COR-L47 (cell line): ENCODE data around the gene GTF2H4.
"Not testable (repeated sequence)": the region's sequence is repeated elsewhere in the genome, so short reads cannot be mapped to it uniquely, and the experiment has no call there.

Experiments used
- DNase-seq: peaks from one replicate; lab custom pipeline; 2025; lab: John Stamatoyannopoulos, UW

The GTF2H4 gene

DNA sequence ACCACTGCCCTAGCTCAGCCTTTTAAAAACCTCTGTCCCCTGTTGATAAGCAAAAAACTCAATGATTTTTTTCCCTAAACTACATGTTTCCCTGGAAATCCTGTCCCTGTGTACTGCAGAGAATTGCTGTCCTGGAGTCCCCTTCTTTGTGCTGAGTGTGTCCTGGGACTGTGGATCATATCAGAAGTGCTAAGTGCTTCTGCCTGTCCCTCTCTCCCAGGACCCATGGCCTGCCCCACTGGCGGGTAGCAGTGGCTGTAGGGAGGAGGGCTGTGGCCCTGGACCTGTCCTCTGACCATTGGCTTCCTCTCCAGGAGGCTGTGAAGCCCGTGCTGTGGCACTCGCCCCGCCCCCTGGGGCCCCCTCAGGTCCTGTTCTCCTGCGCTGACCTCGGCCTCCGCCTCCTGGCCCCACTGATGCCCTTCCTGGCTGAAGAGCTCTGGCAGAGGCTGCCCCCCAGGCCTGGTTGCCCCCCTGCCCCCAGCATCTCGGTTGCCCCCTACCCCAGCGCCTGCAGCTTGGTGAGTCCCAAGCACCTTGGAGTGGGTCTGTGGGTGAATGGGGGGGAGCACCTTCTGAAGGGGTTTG is 16.1 kb downstream of the GTF2H4 start:
- DNase-seq = not testable (repeated sequence)

DNA sequence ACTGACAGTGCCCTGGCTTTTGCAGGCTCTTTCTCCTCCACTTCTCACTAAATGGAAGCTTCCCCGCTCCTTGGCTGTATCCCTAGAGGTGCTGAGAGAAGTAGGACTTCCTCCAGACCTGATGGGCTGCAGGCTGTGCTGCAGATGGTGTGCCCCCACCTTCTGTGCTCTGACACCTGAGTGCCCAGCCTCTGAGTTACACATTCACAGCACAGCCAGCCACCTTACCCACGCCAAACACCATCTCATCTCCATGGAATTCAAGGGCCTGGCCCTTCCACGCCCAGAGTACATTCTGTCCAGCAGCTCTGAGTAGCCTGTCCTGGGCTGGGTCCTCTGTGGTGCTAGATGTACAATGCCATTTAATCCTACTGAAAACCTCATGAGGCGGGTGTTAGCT is 18.6 kb downstream of the GTF2H4 start:
- no peak for DNase-seq

DNA sequence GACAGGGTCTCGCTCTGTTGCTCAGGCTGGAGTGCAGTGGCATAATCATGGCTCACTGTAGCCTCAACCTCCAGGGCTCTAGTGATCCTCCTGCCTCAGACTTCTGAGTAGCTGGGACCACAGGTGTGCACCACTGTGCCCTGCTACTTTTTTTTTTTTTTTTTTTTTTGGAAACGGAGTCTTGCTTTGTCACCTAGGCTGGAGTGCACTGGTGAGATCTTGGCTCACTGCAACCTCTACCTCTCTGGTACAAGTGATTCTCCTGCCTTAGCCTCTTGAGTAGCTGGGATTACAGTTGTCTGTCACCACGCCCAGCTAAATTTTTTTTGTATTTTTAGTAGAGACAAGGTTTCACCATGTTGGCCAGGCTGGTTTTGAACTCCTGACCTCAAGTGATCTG is 19.1 kb downstream of the GTF2H4 start:
- DNase-seq = not testable (repeated sequence)

DNA sequence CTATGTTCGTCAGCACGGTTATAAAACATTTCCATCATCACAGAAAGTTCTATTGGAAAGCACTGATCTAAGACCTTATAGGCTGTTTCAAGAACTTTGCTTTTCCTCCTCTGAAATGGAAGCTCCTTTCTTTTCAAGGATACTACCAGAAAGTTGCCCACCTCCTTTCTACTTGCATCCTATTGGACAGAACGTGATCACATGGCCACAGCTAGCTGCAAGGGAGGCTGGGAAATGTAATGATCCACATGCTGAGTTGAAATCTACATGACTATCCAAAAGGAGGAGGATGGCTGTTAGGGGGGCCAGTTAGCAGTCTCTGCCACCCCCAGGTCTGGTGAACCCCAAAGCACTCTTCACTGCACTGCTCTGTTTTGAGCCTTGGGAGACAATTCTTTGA is 20.7 kb downstream of the GTF2H4 start:
- no peak for DNase-seq

DNA sequence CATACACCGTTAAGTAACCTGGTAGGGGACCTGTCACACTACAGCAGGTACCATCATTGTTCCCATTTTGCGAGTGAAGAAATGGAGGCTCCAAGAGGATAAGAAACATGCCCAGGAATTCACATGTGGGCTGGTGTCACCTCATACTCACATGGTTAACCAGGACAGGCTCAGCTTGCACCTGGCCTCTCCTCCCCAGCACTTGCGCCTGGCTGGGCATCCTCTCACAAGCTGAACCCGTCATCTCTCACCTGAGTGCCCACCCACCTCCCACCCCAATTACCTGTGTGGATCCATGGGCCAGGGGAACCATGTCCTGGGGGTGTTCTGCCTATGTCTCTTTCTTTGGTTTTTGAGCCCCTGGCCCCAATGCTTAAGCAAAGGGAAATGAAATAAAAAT is 22.5 kb downstream of the GTF2H4 start:
- no peak for DNase-seq

DNA sequence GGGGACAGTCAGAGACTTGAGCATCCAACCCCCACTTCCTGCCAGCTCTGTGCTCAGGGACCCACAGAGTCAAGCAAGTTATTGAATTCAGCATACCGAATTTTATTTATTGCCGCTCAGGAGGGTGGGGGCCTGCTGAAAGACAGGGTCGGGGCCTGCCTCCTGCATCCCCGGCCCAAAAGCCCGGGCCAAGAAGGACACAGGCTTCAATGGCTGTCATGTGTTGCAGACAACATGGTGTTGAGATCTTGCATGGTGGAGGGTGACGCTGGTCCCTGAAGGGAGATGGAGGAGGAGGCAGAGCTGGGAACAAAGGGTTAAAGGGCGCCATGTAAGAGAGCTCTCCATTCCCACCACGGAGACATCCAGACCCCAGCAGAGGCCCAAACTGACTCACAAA is 23.3 kb downstream of the GTF2H4 start:
- DNase-seq = no peak

DNA sequence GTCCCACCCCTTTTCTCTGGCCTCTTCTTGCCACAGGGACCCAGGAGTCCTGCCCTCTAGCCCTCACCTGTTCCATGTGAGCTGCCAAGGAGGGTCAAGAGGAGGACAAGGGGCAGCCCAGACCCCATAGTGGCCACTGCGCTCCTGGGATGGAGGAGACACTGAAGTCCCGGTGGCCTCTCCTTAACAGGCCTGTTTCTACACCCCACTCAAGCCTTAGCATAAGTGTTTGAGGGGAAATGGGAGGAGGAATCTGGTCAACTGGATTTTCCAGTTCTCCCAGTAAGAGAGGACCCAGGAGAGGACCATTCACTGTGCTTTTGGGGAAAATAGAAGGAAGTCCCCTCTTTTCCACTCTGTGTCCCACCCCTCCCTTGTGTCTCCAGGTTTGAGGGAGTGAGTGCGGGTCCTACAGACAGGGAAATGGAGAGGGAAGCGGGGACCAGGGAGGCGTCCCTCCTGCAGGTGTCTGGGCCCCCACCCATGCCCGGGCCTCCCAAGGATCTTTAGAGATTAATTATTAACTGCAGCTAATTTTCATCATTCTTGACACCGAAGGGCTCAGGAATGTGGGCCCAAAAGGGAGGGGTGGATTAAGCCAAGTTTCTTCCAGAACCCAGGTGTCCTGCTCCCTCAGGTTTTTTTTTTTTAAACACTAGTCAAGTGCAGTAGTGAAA is 24.1 kb downstream of the GTF2H4 start, which contains the start of gene SFTA2:
TSS of gene SFTA2 (minus strand) at position 202 of the 677 bp plus-strand sequence. CDS start at position 128, 74 bp downstream.
- no peak for DNase-seq

DNA sequence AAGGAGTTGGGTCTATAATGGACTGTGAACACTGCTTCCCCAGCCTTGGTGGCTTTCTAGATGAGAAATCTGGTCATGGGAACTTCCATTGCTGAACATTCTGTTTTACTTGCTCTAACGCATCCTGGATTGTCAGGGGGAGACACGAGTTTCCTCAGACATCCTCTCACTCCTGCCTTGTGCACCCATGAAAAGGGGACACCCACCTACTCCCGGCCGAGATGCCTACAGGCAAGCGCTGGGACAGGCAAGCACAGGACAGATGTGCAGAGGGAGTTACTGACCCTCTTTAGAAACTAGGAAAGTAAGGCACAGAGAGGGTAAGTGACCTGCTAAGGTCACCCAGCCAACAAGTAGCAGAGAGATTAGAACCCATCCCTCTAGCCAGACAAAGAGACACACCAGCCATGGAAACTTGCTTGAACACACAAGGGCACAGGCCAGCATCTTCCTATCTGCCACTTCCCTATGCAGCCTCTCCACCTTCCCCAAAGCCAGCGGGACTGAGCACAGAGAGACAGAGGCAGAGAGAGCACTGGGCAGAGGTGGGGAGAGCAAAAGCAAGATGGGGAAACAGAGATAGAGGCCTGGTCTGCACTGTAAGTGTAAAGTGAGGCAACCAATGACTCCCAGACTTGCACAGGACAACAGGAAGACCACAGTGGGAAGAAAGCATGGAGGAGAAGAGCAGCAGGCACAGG is 24.8 kb downstream of the GTF2H4 start:
- no peak for DNase-seq

DNA sequence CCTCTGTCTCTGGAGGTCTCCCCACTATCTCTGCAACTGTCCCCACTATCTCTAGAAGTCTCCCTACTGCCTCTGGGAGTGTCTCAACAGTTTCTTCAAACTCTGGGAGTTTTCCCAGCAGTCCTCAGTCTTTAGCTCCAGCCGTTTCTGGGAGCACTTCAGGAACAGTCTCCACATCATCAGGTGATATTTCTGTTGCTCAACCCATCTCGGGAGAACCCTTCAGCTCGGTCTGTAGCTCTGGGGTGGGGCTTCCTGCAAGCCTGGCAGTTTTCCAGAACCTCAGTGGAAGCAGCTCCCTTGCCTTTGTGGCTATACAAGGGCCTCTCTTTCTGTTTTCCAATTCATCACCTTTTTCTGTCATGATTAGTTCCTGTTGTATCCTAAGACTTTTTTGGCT is 27.0 kb downstream of the GTF2H4 start:
- no peak for DNase-seq

DNA sequence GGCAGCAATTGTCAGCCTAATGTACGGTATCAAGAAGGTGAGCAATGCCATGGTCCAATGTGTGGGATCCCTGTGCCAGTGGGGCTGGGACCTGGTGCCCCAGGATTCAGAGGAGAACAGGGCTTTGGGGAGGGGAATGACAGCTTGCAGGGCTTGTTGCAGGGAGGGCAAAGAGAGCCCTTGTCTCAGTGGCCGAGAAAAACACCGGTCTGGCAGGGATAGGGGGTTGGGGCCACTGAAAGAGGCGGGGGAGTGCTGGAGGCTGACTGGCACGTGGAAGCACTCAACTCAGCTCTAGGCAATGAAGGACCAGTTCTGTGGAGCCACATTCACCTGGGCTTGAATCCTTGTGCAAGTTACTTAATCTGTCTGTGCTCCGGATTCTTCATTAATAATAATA is 29.3 kb downstream of the GTF2H4 start:
- DNase-seq = no peak

DNA sequence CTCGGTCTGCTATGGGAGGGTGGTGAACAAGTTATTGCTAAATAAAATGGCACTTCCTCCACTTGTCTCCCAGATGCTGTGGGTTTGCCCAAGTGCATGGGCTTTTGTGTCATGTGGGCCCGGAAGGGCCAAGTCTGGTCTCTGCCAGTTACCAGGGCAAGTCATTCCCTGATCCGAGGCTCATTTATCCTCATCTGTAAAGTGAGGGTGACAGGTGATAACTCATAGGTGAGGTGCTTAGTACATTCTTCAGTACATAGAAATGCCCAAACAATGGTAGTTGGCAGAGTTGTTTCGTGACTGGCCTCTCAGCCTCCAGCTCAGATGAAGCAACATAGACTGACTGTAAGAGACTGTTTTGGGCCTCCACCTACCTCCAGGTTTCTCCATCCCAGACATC is 30.7 kb downstream of the GTF2H4 start:
- no peak for DNase-seq

DNA sequence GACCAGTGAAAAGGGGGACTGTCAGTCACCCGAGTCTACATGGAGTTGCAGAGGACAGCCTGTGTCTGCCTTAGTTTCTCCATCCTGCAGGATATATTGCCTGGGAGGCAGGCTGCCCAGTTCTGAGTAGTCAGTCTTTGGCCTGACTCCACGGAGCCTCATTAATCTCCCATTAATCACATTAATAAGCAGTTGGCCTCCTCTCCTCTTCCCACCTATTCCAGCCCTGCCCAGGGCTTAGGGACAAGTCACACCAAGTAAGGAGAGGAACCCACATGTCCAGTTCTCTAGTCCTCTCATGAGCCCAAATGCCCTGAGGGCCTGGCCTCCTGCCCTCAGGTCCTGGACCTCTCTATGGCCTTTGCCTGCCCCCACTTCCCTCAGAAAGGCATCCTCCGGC is 31.5 kb downstream of the GTF2H4 start:
- no peak for DNase-seq

DNA sequence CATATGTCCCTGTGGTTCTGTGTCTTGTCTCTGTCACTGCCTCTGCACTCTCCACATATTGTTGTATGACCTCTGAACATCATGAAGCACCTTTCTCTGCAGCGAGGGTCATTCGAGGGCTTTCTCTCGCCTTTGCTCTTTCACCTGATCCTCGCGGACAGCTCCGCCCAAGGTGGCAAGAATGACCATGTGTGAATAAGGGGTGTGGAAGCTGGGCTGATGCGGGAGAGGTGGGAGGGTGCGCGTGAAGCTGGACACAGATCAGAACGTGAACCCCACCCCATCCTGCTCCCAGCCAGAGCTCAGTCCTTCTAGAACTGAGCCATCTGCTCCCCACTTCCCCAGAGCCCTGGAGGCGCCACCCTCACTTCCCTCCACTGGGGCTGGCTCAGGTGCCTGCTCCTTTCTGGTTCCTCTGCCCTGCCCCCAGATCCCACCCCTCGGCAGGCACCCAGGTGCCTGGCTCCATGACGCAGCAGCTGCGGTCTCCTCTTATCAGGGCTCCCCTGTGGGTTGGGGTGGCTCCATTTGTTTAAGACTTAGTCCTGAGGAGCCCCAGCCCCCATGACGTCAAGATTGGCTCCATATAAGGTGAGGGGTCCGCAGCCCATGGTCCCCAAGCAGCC is 32.5 kb downstream of the GTF2H4 start, which contains the start of gene MUCL3:
TSS of gene MUCL3 (plus strand) at position 613 of the 626 bp plus-strand sequence. CDS start 27 bp downstream, outside the sequence.
- DNase-seq = no peak

DNA sequence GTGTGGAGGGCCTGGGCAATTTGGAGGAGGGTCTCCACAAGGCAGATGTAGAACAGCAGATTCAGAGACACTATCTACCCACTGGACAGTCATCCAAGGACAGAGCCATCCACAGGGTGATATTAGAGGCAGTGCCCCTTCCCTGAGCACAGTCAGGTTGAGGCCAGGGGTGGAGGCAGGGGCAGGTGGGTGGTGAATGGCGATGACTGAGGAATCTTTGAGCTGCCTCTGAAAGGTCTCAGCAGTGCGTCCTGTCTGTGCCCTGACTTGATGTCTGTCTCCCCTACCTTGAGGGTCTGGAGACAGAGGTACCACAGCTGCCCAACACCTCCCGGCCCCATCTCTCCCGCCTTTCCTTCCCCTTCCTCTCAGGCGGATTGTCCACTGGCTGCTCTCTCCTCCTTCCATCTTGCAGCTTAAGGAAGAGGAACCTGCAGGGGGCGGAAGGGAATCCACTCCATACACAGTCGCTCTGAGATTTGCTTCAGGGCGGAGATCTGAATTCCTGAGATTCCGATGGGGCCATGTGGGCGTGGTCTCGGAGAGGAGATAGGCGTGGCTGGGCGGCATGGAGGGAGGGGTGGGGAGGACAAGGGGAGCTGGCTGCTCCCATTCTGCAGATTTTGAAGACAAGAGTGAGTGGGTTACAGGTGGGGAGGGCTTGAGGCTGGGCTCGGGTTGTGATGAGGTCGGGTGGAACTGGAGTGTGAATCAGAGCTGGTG is 34.5 kb downstream of the GTF2H4 start:
- DNase-seq = no peak

DNA sequence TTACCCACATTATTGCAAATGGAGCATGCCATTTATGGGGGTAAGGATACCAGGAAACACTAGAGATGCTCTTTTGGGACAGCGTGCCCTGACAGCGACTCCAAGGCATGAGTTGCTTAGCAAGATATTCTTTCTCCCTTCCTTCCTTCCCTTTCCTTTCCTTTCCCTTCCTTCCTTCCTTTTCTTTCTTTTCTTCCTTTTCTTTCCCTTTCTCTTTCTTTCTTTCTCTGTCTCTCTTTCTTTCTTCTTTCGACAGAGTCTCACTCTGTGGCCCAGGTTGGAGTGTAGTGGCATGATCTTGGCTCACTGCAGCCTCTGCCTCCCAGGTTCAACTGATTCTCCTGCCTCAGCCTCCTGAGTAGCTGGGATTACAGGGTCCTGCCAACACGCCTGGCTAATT is 36.0 kb downstream of the GTF2H4 start:
- DNase-seq = no peak

DNA sequence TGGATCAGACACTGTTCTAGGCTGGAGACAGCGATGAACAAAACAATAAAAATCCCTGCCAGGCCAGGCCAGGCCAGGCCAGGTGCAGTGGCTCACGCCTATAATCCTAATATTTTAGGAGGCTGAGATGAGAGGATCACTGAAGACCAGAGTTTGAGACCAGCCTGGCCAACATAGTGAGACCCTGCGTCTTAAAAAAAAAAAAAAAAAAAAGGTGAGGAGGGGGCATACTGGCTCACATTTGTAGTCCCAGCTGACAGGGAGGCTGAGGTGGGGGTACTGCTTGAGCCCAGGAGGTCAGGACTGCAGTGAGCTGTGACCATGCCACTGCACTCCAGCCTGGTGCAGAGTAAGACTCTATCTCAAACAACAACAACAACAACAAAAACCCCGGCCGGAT is 37.3 kb downstream of the GTF2H4 start:
- DNase-seq = no peak

DNA sequence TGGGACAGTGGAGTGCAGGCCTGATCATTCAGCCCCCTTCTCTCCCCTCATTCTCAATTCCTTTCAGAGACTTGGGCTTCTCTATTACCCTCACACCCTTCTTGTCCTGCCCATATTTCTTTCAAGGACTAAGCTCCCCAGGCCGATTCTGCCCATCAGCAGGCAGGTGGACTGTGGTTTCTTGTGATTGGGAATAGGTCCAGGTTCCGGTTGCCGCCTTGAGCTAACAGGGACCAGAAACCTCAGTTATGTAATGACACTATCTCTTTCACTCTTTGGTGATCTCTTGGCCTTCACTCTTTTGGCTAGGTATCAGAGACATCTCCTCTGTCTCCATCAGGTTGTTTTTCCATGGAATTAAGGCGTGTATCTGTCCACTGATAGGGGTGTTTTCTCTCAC is 39.2 kb downstream of the GTF2H4 start:
- DNase-seq = no peak

DNA sequence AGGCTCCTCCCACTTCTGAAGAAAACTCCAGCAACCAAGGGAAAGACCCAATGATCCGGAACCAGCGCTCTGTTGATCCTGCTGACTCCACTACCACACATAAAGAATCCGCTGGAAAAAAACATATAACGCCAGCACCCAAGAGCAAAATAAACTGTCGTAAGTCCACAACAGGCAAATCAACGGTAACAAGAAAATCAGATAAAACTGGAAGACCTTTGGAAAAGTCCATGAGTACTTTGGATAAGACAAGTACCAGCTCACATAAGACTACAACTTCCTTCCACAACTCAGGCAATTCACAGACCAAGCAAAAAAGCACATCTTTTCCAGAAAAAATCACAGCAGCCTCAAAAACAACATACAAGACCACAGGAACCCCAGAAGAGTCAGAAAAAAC is 40.8 kb downstream of the GTF2H4 start:
- no peak for DNase-seq

DNA sequence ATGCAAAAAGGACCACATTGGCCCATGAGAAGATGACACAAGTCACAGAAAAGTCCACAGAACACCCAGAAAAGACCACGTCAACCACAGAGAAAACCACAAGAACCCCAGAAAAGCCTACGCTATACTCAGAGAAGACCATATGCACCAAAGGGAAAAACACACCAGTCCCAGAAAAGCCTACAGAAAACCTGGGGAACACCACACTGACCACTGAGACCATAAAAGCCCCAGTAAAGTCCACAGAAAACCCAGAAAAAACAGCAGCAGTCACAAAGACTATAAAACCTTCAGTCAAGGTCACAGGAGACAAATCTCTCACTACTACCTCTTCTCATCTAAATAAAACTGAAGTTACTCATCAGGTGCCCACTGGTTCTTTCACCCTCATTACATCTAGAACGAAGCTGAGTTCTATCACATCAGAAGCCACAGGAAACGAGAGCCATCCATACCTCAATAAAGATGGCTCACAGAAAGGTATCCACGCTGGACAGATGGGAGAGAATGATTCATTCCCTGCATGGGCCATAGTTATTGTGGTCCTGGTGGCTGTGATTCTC is 44.0 kb downstream of the GTF2H4 start:
- DNase-seq = no peak

DNA sequence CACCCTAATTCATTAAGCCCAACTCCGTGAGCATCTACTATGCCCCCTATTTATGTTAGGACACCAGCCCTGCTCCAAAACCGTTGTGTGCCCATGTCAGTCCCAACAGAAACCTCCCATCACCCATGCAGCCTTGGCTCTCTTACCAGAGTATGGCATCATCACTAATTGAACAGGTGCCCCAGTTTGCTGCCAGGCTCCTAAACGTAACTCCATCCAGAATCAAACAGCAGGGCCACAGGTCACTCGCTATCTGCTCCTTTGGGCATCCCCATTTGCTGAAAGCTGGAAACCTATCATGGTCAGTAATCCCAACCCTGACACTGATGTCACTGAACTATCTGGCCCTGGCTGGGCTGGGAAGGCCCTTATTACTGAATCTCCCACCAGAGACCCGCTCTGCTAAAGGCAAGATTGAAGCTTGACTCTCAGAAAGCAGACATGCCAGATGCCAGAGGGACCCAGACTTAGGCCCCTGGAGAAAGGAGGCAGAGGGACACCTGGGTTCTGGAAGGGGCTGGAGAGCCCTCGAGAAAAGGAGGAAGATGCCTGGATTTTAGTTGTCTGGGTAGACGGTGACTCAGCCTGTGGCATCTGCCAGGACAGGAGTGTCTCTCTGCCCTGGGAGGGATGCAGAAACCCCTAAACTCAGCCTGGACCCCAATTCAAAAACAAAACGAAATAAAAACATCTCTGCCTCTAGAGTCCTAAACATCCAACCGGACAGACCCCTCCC is 46.8 kb downstream of the GTF2H4 start:
- no peak for DNase-seq
